NCI-H1105 (cell line): Measurements from ENCODE around the gene DISC1.
"Not testable (repeated sequence)": the region's sequence is repeated elsewhere in the genome, so short reads cannot be mapped to it uniquely, and the experiment has no call there.

ENCODE experiments used
- DNase-seq: peaks from one replicate; lab custom pipeline; 2025; lab: John Stamatoyannopoulos, UW

DISC1 gene

DNA sequence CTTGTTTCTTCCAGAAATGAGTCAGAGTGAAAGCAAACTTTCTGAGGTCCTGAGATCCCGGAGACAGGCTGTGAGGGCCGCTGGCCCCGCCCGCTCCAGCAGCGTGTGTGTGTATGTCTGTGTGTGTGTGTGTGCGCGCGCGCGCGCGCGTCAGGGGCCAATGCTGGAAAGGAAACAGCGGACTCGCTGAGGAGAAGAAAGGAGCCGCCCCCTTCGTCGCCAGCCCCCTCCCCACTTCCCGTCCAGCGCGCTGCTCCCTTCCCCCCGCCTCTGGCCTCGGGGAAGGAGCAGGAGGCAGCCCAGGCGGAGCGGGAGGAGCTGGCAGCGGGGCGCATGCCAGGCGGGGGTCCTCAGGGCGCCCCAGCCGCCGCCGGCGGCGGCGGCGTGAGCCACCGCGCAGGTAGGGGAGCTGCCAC lies at the start of gene DISC1:
TSS of gene DISC1 (plus strand) at position 256 of the 416 bp plus-strand sequence. CDS start at position 334, 78 bp downstream.
- peak; percentile 43 for DNase-seq

DNA sequence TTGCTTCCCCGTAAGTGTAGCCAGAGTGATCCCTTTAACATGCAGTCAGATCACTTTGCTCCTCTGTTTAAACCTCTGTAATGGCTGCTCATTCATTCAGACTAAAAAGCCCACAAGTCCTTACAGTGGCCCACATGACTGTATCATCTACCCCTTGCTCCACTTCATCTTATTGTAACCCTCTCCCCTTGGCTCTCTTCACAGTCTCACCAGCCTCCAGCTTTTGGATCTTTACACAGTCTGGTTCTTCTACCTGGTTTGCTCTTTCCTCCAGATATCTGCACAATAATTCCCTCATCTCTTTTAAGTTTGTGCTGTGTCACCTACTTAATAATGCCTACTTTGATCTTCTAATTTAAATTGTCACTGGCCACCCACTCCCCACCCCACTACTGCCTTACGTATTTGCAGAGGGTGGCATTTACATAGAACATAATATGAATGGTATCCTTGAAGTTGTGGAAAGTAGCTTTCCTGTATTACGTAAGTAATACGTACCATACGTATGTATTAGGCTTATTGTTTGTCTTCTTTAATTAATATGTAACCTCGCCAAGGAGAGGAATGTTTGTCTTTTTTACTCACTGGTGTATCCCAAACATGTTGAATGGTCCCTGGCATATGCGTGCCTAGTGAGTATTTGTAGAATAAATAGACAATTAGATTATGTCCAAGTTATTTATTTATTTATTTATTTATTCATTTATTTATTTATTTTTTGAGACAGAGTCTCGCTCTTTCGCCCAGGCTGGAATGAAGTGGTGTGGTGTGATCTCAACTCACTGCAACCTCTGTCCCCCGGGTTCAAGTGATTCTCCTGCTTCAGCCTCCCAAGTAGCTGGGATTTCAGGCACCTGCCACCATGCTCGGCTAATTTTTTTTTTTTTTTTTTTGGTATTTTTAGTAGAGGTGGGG lies 49.5 kb upstream of the DISC1 start:
- DNase-seq: no peak

DNA sequence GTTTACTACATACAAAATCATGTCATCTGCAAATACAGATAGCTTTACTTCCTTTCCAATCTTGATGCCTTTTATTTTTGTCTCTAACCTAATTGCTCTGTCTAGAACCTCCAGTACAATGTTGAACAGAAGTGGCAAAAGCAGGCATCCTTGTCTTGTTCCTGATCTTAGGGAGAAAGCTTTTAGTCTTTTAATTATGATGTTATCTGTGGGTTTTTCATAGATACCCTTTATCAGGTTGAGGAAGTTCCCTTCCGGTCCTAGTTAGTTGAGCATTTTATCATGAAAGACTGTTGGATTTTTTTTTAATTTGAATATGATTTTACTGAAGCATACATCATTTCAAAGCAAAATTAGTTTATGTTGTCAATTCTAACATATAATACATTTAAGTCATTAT lies 45.7 kb upstream of the DISC1 start:
- no peak for DNase-seq

DNA sequence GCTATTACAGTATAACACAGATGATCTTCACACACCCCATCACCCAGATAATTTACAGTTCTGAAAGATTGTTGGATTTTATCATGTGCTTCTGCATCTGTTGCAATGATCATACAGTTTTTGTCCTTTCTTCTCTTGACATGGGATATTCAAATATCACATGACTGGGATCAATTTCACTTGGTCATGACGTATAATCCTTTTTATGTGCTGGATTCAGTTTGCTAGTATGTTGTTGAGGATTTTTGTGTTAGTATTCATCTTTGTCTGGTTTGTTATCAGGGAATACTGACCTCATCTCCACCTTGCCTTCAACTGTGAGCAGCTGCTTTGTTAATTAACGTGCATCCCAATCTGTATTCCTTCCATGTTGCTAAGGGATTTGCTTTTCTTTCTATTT lies 44.7 kb upstream of the DISC1 start:
- DNase-seq: no peak

DNA sequence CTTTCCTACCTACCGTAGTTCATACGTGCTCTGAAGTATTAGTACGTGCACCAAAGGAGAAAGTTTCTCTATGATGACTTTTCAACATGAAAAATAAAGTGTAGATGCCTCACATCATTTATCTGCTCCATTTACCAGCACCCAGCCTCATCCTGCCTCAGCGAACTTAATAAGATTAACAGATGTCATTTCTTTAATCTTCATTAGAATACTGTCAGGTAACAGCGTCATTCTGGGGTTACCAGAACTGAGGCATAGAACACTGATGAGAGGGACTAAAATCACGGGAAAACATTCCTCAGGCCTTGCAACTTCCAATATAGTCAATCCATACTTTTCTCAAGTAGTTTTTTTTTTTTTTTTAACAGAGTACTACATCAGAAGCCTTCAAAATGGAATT lies 43.2 kb upstream of the DISC1 start:
- DNase-seq: no peak

- no peak for DNase-seq
Measured at GRCh38 chr1:231584117-231584516, 42.5 kb upstream of the DISC1 start.

DNA sequence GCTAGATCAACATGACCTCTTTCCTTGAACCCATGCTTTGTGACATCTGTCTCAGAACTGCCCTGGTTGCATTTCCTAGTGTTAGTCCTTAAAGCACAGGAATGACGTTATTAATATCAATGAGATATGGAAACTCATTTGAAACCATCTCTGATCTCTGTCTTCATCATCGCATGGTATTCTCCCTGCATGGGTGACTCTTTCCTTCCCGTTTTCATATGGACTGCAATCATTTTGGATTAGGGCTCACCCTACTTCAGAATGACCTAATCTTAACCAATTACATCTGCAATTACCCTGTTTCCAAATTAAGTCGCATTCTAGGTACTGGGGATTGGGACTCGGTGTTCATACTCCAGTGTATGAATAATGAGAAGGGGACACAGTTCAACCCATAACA lies 41.7 kb upstream of the DISC1 start:
- DNase-seq: no peak

GRCh38 chr1:231590453-231591198 lies 36.0 kb upstream of the DISC1 start:
- no peak for DNase-seq

DNA sequence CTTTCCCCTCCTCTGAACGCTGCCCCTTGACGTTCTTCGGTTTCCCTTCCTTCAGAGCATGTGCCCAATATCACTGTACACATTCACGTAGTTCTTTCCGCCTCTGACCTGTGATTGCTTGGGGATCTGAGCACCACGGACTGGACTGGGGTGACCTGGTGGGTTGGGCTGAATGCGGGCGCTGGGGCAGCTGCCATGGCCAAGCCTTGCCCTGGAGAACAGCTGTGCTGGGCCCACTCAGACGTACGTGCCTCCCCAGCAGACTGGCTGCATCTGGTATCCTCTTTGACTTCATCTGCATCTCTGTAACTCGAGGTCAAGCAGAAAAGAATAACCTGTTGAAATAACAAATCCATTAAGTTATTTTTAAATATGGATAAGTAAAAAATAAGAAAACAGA lies 35.1 kb upstream of the DISC1 start:
- no peak for DNase-seq

DNA sequence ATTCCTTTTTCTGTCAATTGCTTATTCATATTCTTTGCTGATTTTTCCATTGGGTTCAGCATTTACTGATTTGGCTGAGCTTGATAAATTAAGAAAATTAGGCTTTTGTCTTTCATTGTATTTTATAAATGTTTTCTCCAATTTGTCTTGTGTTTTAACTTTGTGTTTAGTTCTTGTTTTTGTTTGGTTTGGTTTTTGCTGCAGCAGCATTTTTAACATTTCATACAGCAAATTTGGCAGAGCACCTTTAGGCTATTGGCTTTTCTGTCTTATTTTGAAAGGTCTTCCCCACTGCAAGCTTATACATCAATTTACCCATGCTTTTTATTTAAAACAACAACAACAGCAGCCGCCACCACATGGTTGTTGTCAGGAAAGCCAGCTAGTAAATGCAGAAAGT lies 33.8 kb upstream of the DISC1 start:
- no peak for DNase-seq

DNA sequence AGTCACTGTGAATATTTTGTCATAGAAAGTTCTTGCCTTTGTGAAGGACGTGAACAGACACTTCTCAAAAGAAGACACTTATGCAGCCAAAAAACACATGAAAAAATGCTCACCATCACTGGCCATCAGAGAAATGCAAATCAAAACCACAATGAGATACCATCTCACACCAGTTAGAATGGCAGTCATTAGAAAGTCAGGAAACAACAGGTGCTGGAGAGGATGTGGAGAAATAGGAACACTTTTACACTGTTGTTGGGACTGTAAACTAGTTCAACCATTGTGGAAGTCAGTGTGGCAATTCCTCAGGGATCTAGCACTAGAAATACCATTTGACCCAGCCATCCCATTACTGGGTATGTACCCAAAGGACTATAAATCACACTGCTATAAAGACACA lies 33.3 kb upstream of the DISC1 start:
- DNase-seq: not testable (repeated sequence)

DNA sequence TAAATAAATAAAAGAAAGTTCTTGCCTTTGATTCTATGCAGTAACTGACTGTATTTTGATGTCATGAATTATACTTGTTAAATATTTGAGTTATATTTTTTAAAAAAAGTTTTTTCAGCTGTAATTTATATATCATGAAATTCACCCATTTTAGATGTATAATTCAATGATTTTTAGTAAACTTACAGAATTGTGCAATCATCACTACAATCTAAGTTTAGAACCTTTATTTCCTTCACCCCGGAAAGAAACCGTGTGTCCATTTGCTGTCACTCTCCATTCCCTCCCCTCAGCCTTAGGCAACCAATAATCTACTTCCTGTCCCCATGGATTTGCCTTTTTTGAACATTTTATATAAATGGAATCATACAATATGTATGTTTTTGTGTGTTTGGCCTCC lies 32.5 kb upstream of the DISC1 start:
- no peak for DNase-seq

GRCh38 chr1:231594749-231595148 lies 31.8 kb upstream of the DISC1 start:
- DNase-seq: no peak

DNA sequence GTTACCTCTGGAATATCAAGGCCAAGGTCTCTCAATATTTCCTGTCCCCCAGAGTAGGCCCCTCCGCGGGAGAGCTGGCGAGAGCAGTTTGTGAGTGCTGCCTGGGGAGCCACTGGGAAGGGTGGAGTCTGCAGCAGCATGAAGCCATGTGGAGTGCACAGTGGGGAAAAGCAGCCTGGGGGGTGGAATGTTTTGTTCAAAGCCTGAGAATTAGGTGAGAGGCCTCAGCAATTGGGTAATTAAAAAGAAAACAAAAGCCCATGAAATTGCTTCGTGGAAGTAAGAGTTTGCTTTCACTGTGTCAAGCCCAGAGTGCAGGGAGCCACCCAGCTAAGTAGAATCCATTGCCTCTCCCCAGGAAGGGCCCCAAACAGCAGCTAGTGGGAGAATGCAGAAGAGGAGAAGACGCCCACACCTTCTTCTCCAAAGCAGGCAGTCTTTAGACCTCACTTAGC lies 30.2 kb upstream of the DISC1 start:
- no peak for DNase-seq

GRCh38 chr1:231597971-231598370 lies 28.6 kb upstream of the DISC1 start:
- no peak for DNase-seq

GRCh38 chr1:231600458-231600976 lies 26.1 kb upstream of the DISC1 start:
- DNase-seq: no peak

- DNase-seq: no peak
Measured at GRCh38 chr1:231601824-231602672, 24.5 kb upstream of the DISC1 start.

DNA sequence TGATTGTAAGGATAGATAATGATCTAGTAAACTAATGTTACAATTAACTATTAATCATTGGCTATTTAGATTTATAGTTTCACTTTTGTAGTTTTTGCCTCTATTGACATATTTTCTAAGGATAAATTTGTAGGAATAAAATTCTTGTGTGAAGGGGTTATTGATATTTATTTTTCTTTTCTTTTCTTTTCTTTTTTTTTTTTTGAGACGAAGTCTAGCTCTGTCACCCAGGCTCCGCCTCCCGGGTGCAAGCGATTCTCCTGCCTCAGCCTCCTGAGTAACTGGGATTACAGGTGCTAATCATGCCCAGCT lies 24.0 kb upstream of the DISC1 start:
- no peak for DNase-seq

DNA sequence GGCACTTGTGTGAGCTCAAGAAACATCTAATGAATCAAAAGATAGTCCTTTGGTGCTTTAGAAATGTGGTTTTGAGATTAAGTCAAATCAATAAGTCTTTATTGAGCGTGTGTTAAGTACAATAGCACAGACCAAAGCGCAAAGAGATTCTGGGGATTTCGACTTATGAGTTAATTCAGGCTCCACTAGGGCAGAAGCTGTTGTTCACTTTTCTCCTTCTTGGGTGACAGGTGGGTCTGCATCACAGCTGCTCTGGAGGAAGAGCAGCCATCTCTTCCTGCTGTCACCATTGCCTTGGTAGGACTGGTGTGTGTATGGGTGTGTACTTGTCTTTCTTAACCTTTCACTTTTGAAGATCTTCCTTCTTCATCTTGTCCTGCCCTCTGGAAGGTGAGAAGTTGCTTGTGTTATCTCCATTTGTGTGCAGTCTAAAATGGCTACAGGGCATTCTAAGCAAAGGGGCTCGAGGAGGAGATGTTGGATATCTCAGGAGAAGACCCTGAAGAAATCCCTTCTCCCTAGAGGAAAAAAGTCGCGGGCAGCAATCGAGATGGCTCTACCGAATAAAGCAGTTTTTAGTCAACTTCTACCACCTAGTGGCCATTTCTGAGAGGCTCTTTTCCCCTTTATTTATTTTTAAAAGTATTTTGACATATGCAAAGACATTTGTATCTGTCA lies 22.9 kb upstream of the DISC1 start:
- DNase-seq: no peak

- DNase-seq: no peak
Measured at GRCh38 chr1:231604276-231604621, 22.3 kb upstream of the DISC1 start.
